ENCODE results near the gene NOX5.
A peak's percentile ranks its signal among the peaks of the same experiment; 100 is the strongest.

The NOX5 gene

GRCh38 chr15:68990992-68991500 lies 23.4 kb upstream of the NOX5 start:
- DNase-seq = no peak

- no peak for DNase-seq
Measured at GRCh38 chr15:68991723-68992122, 22.8 kb upstream of the NOX5 start.

GRCh38 chr15:68992696-68993095 lies 21.8 kb upstream of the NOX5 start:
- DNase-seq = no peak

GRCh38 chr15:68993276-68993675 lies 21.2 kb upstream of the NOX5 start:
- DNase-seq = no peak

GRCh38 chr15:68994149-68994548 lies 20.3 kb upstream of the NOX5 start:
- DNase-seq = no peak

- no peak for DNase-seq
Measured at GRCh38 chr15:68994981-68995761, 19.3 kb upstream of the NOX5 start.

- no peak for DNase-seq
Measured at GRCh38 chr15:68997050-68997449, 17.4 kb upstream of the NOX5 start.

GRCh38 chr15:68997930-68998777 lies 16.3 kb upstream of the NOX5 start:
- DNase-seq = no peak

- no peak for DNase-seq
Measured at GRCh38 chr15:68999091-68999490, 15.4 kb upstream of the NOX5 start.

- DNase-seq = peak; percentile 29
Measured at GRCh38 chr15:69000091-69000490, 14.4 kb upstream of the NOX5 start.

- no peak for DNase-seq
Measured at GRCh38 chr15:69000725-69001503, 13.6 kb upstream of the NOX5 start.

GRCh38 chr15:69002783-69003182 lies 11.7 kb upstream of the NOX5 start:
- DNase-seq = no peak

- no peak for DNase-seq
Measured at GRCh38 chr15:69004011-69004410, 10.5 kb upstream of the NOX5 start.

- no peak for DNase-seq
Measured at GRCh38 chr15:69008056-69008455, 6.4 kb upstream of the NOX5 start.

- DNase-seq = no peak
Measured at GRCh38 chr15:69009341-69009740, 5.2 kb upstream of the NOX5 start.

- no peak for DNase-seq
Measured at GRCh38 chr15:69011641-69012040, 2.9 kb upstream of the NOX5 start.

- DNase-seq = no peak
Measured at GRCh38 chr15:69012761-69013364, 1.6 kb upstream of the NOX5 start.

GRCh38 chr15:69013726-69014406 lies 629 bp upstream of the NOX5 start:
- no peak for DNase-seq

- no peak for DNase-seq
Measured at GRCh38 chr15:69015591-69015990, 1.1 kb downstream of the NOX5 start.

- DNase-seq = no peak
Measured at GRCh38 chr15:69016021-69016595, 1.6 kb downstream of the NOX5 start.

GRCh38 chr15:69017978-69018377 lies 3.5 kb downstream of the NOX5 start:
- DNase-seq = no peak

GRCh38 chr15:69018951-69019350 lies 4.5 kb downstream of the NOX5 start:
- no peak for DNase-seq
